ENCODE results near the gene TPD52L2.

The TPD52L2 gene

GRCh38 chr20:63864978-63865640 is at the start of gene TPD52L2:
TSS of gene TPD52L2 (plus strand) at chr20:63865270. CDS start at chr20:63865366, 96 bp downstream.
- peak within 1 kb of the TSS; percentile 84 for H3K4me3 ChIP-seq (ENCODE audit: low read length)
- TF ChIP-seq ZNF274 (IDR thresholded peaks at IDR 0.05; ENCODE audit: low read depth, low read length) = no peak

- H3K4me3 ChIP-seq (ENCODE audit: low read length) = no peak overlapping the region
- no peak for TF ChIP-seq ZNF274 (IDR thresholded peaks at IDR 0.05; ENCODE audit: low read depth, low read length)
Measured at GRCh38 chr20:63815615-63816253, 49.3 kb upstream of the TPD52L2 start.

- no peak overlapping the region for H3K4me3 ChIP-seq (ENCODE audit: low read length)
- TF ChIP-seq ZNF274 (IDR thresholded peaks at IDR 0.05; ENCODE audit: low read depth, low read length) = no peak
Measured at GRCh38 chr20:63819224-63819921, 45.7 kb upstream of the TPD52L2 start.

GRCh38 chr20:63821811-63822210 is 43.3 kb upstream of the TPD52L2 start:
- H3K4me3 ChIP-seq (ENCODE audit: low read length) = no peak overlapping the region
- TF ChIP-seq ZNF274 (IDR thresholded peaks at IDR 0.05; ENCODE audit: low read depth, low read length) = no peak

- H3K4me3 ChIP-seq (ENCODE audit: low read length) = no peak overlapping the region
- TF ChIP-seq ZNF274 (IDR thresholded peaks at IDR 0.05; ENCODE audit: low read depth, low read length) = no peak
Measured at GRCh38 chr20:63822276-63822696, 42.8 kb upstream of the TPD52L2 start.

- TF ChIP-seq ZNF274 (IDR thresholded peaks at IDR 0.05; ENCODE audit: low read depth, low read length) = no peak
- no peak overlapping the region for H3K4me3 ChIP-seq (ENCODE audit: low read length)
Measured at GRCh38 chr20:63823691-63824311, 41.3 kb upstream of the TPD52L2 start.

GRCh38 chr20:63825331-63826118 is 39.5 kb upstream of the TPD52L2 start:
- no peak overlapping the region for H3K4me3 ChIP-seq (ENCODE audit: low read length)
- no peak for TF ChIP-seq ZNF274 (IDR thresholded peaks at IDR 0.05; ENCODE audit: low read depth, low read length)

- no peak for TF ChIP-seq ZNF274 (IDR thresholded peaks at IDR 0.05; ENCODE audit: low read depth, low read length)
- no peak overlapping the region for H3K4me3 ChIP-seq (ENCODE audit: low read length)
Measured at GRCh38 chr20:63826753-63827152, 38.3 kb upstream of the TPD52L2 start.

GRCh38 chr20:63828124-63828523 is 36.9 kb upstream of the TPD52L2 start:
- no peak for TF ChIP-seq ZNF274 (IDR thresholded peaks at IDR 0.05; ENCODE audit: low read depth, low read length)
- H3K4me3 ChIP-seq (ENCODE audit: low read length) = no peak overlapping the region

GRCh38 chr20:63828545-63828944 is 36.5 kb upstream of the TPD52L2 start:
- TF ChIP-seq ZNF274 (IDR thresholded peaks at IDR 0.05; ENCODE audit: low read depth, low read length) = no peak
- H3K4me3 ChIP-seq (ENCODE audit: low read length) = no peak overlapping the region

GRCh38 chr20:63828951-63829350 is 36.1 kb upstream of the TPD52L2 start:
- TF ChIP-seq ZNF274 (IDR thresholded peaks at IDR 0.05; ENCODE audit: low read depth, low read length) = no peak
- H3K4me3 ChIP-seq (ENCODE audit: low read length) = no peak overlapping the region

- peak overlapping the region; percentile 47; the same call in 1 of the 2 replicates for H3K4me3 ChIP-seq (ENCODE audit: low read length)
- no peak for TF ChIP-seq ZNF274 (IDR thresholded peaks at IDR 0.05; ENCODE audit: low read depth, low read length)
Measured at GRCh38 chr20:63829603-63829944, 35.5 kb upstream of the TPD52L2 start.

GRCh38 chr20:63829945-63830835 is 34.9 kb upstream of the TPD52L2 start:
- no peak for TF ChIP-seq ZNF274 (IDR thresholded peaks at IDR 0.05; ENCODE audit: low read depth, low read length)
- peak overlapping the region; percentile 47 for H3K4me3 ChIP-seq (ENCODE audit: low read length)

Measured in GM08714 (cell line).